Measurements from ENCODE around the gene ZNF234. TPM values are rescaled to one million over a fixed set of nuclear protein-coding genes. Genes with fewer than 3 reads are reported as not detected.
"Not testable (repeated sequence)": the region's sequence is repeated elsewhere in the genome, so short reads cannot be mapped to it uniquely, and the experiment has no call there.

ZNF234 gene
- total RNA-seq, 4 donors from 2014 or later, result 2.6 to 9.0 (median 6.8) TPM

DNA sequence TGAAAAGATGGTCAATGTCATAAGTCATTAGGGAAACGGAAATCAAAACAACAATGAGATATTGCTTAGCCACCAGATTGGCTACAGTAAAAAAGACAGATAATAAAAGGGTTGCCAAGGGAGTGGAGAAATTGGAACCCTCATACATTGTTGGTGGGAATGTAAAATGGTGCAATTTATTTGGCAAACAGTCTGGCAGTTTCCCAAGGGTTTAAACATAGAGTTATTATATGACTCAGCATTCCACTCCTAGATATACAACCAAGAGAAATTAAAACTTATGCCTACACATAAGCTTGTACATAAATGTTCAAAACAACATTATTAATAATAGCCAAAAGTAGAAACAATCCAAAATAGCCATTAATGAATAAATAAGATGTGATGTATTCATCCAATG is 61.1 kb downstream of the ZNF234 start:
- H3K9me3 ChIP-seq, result no peaks in the 10 kb centered on the region
- peaks cover 6% of the 10 kb centered on the region for H3K27me3 ChIP-seq
- TF ChIP-seq POLR2AphosphoS5 (IDR thresholded peaks at IDR 0.05) (no peak), POLR2A (IDR thresholded peaks at IDR 0.05) (no peak), EP300 (IDR thresholded peaks at IDR 0.05) (no peak)
- TF ChIP-seq, protein P1, sequence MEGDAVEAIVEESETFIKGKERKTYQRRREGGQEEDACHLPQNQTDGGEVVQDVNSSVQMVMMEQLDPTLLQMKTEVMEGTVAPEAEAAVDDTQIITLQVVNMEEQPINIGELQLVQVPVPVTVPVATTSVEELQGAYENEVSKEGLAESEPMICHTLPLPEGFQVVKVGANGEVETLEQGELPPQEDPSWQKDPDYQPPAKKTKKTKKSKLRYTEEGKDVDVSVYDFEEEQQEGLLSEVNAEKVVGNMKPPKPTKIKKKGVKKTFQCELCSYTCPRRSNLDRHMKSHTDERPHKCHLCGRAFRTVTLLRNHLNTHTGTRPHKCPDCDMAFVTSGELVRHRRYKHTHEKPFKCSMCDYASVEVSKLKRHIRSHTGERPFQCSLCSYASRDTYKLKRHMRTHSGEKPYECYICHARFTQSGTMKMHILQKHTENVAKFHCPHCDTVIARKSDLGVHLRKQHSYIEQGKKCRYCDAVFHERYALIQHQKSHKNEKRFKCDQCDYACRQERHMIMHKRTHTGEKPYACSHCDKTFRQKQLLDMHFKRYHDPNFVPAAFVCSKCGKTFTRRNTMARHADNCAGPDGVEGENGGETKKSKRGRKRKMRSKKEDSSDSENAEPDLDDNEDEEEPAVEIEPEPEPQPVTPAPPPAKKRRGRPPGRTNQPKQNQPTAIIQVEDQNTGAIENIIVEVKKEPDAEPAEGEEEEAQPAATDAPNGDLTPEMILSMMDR (IDR thresholded peaks at IDR 0.05), result no peak
- WGBS, result 83% methylated on average over 1 of the region's 1 CpG
- H3K27ac ChIP-seq, result no peak overlapping the region
- H3K4me1 ChIP-seq, result peaks cover under 1% of the 10 kb centered on the region
- H3K36me3 ChIP-seq, result no peaks in the 10 kb centered on the region
- H3K4me3 ChIP-seq, result no peak overlapping the region
- DNase-seq (ENCODE audit: low spot score in 2 of 2), result no peak

DNA sequence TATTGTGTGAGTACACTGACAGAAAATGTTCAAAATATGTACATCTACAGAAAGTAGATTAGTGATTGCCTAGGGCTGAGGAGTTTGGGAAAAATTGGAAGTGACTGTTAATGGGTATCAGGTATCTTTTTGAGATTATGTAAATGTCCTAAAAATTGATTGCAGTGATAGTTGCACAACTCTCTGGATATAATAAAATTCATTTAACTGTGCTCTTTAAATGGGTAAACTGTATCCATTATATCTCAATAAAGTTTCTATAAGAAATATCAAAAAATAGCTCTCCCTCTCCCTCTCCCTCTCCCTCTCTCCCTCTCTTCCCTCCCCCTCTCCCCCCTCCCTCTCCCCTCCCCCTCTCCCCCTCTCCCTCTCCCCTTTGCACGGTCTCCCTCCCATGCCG is 61.6 kb downstream of the ZNF234 start:
- Histone ChIP-seq H3K36me3 (no peaks in the 10 kb centered on the region), H3K9me3 (no peaks in the 10 kb centered on the region), H3K27ac (no peak overlapping the region), H3K4me1 (peaks cover 5% of the 10 kb centered on the region), H3K27me3 (peaks cover 6% of the 10 kb centered on the region), H3K4me3 (no peak overlapping the region)
- TF ChIP-seq EP300 (IDR thresholded peaks at IDR 0.05) (no peak), POLR2AphosphoS5 (IDR thresholded peaks at IDR 0.05) (no peak), POLR2A (IDR thresholded peaks at IDR 0.05) (no peak)
- TF ChIP-seq, protein P1 (IDR thresholded peaks at IDR 0.05), result no peak
- WGBS, result 92% methylated on average over 2 of the region's 2 CpGs
- no peak for DNase-seq (ENCODE audit: low spot score in 2 of 2)

DNA sequence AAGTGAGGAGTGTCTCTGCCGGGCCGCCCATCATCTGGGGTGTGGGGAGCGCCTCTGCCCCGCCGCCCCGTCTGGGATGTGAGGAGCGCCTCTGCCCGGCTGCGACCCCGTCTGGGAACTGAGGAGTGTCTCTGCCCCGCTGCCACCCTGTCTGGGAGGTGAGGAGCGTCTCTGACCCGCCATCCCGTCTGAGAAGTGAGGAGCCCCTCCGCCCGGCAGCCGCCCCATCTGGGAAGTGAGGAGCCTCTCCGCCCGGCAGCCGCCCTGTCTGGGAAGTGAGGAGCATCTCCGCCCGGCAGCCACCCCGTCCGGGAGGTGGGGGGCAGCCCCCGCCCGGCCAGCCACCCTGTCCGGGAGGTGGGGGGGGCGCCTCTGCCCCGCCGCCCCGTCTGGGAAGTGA is 62.5 kb downstream of the ZNF234 start:
- not testable (repeated sequence) for H3K27me3 ChIP-seq; H3K27ac ChIP-seq; DNase-seq (ENCODE audit: low spot score in 2 of 2); H3K4me3 ChIP-seq; H3K9me3 ChIP-seq; H3K36me3 ChIP-seq
- 92% methylated on average over 11 of the region's 31 CpGs for WGBS
- H3K4me1 ChIP-seq, result peaks cover 10% of the 10 kb centered on the region

DNA sequence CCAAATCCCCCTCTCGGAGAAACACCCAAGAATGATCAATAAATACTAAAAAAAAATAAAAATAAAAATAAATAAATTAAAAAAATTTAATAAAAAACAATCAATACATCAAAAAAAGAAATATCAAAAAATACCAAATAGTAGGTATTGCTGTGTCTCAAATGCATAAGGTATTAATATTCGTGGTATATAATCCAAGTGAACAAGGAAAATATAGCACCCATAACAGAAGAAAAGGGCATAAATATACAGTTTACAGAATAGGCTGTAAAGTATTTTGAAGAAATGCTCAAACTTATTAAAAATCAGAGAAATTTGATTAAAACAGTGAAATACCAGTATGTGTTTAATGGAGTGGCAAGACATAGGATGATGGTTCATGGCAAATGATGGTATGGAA is 63.4 kb downstream of the ZNF234 start:
- H3K4me1 ChIP-seq, result peaks cover 10% of the 10 kb centered on the region
- no peak for DNase-seq (ENCODE audit: low spot score in 2 of 2)
- H3K36me3 ChIP-seq, result no peaks in the 10 kb centered on the region
- TF ChIP-seq POLR2AphosphoS5 (IDR thresholded peaks at IDR 0.05) (no peak), POLR2A (IDR thresholded peaks at IDR 0.05) (no peak), EP300 (IDR thresholded peaks at IDR 0.05) (no peak)
- TF ChIP-seq, protein P1 (IDR thresholded peaks at IDR 0.05), result no peak
- peaks cover 6% of the 10 kb centered on the region for H3K27me3 ChIP-seq
- H3K9me3 ChIP-seq, result no peaks in the 10 kb centered on the region
- H3K27ac ChIP-seq, result no peak overlapping the region
- WGBS, result 81% methylated on average over 2 of the region's 2 CpGs
- H3K4me3 ChIP-seq, result no peak overlapping the region

DNA sequence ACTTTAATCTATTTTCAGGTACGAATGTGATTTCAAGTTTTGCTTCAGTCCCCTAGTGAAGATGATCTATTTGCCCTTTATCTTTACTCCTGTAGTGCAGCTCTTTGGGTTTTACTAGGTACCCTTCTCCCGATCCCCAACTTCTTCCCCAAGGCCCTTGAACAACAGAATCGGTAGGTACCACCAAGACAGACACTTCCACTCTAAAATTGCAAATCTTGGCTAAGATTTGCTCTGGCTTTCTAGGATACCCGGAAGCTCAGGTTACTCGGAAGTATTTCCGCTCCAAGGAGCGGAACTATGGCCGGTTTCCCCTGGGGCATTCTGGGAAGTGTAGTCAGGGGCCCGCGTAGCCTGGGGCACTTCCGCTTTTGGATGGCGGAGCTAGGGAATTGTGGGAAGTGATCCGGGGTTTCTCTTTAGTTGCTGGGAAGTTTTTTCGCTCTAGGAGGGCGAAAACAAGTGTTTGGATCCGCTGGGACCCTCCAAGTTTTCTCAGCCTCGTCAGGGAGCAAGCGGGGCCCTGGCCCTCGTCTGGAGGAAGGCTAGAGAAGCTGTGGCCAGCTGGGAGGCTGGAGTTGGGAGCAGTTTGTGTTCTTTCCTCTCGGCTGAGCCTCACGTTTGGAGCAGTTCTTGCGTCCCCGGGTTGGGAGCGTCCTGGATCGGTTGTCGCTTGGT is 65.9 kb downstream of the ZNF234 start:
- peaks cover 14% of the 10 kb centered on the region for H3K4me1 ChIP-seq
- TF ChIP-seq POLR2AphosphoS5 (IDR thresholded peaks at IDR 0.05) (peak in 2 of 3 donors; percentile 40 to 55), EP300 (IDR thresholded peaks at IDR 0.05) (no peak)
- TF ChIP-seq, protein P1 (IDR thresholded peaks at IDR 0.05), result no peak
- H3K36me3 ChIP-seq, result no peaks in the 10 kb centered on the region
- peak overlapping the region; percentile 81 for H3K4me3 ChIP-seq
- H3K27ac ChIP-seq, result peak overlapping the region; percentile 85
- 4% methylated on average over 26 of the region's 26 CpGs for WGBS
- no peaks in the 10 kb centered on the region for H3K9me3 ChIP-seq
- peaks cover 6% of the 10 kb centered on the region for H3K27me3 ChIP-seq
- DNase-seq (ENCODE audit: low spot score in 2 of 2), result peak; percentile 92

Other genes with a start within 250 kb of the ZNF234 start
- gene ZNF45, start 206.3 kb upstream of the ZNF234 start, total RNA-seq, result 10 to 100 TPM in 2 of 4 donors, 1 to 10 TPM in 2; 5.8 to 10.8 (median 9.9) TPM
- gene ZNF221, start 190.3 kb upstream of the ZNF234 start, total RNA-seq, result 1 to 10 TPM; 2.1 to 6.8 (median 3.0) TPM
- 1 to 10 TPM; 2.2 to 10.0 (median 8.0) TPM for gene ZNF155, start 157.4 kb upstream of the ZNF234 start, total RNA-seq
- 10 to 100 TPM in 1 of 4 donors, 1 to 10 TPM in 3; 1.7 to 11.3 (median 2.3) TPM for gene ZNF230, start 138.6 kb upstream of the ZNF234 start, total RNA-seq
- gene ZNF222, start 116.2 kb upstream of the ZNF234 start, total RNA-seq, result 1 to 10 TPM; 2.7 to 4.3 (median 3.4) TPM
- gene ZNF223, start 89.5 kb upstream of the ZNF234 start, total RNA-seq, result 10 to 100 TPM in 1 of 4 donors, 1 to 10 TPM in 3; 1.3 to 13.4 (median 5.7) TPM
- 1 to 10 TPM; 1.2 to 4.9 (median 1.3) TPM for gene ZNF284, start 69.4 kb upstream of the ZNF234 start, total RNA-seq
- gene ZNF224, start 47.2 kb upstream of the ZNF234 start, total RNA-seq, result 10 to 100 TPM; 11.5 to 43.9 (median 19.8) TPM
- gene ZNF225, start 28.2 kb upstream of the ZNF234 start, total RNA-seq, result 1 to 10 TPM; 1.5 to 5.4 (median 3.7) TPM
- gene ZNF226, start 23.5 kb downstream of the ZNF234 start, total RNA-seq, result 10 to 100 TPM; 12.1 to 20.1 (median 13.5) TPM
- gene ZNF227, start 71.0 kb downstream of the ZNF234 start, total RNA-seq, result 10 to 100 TPM in 2 of 4 donors, 1 to 10 TPM in 2; 8.5 to 24.0 (median 15.5) TPM
- gene ZNF233, start 118.3 kb downstream of the ZNF234 start, total RNA-seq, result under 1 TPM in 2 of 4 donors, not detected in 2; 0.24 to 0.38 TPM
- 10 to 100 TPM in 1 of 4 donors, 1 to 10 TPM in 3; 2.1 to 11.8 (median 7.0) TPM for gene ZNF235, start 163.5 kb downstream of the ZNF234 start, total RNA-seq
- gene ZNF112, start 215.1 kb downstream of the ZNF234 start, total RNA-seq, result 1 to 10 TPM; 1.6 to 7.0 (median 3.5) TPM

All from suprapubic skin (tissue), 4 donors.